ENCODE data around the gene FBXL7.

- no peak for TF ChIP-seq YY1 (IDR thresholded peaks at IDR 0.05; ENCODE audit: low read depth, low read length)
- no peak for TF ChIP-seq RAD21 (IDR thresholded peaks at IDR 0.05 in 1 of 2, conservative IDR thresholded peaks at IDR 0.05 in 1 of 2; ENCODE audit: low read depth in 2 of 2, low read length in 2 of 2)
- no peak for TF ChIP-seq TEAD4 (IDR thresholded peaks at IDR 0.05; ENCODE audit: low read depth, low read length)
- TF ChIP-seq TBP (IDR thresholded peaks at IDR 0.05; ENCODE audit: low read depth, low read length), result no peak
- no peak for TF ChIP-seq EGR1 (IDR thresholded peaks at IDR 0.05; ENCODE audit: borderline replicate concordance, low read depth, low read length)
- TF ChIP-seq CTCF (IDR thresholded peaks at IDR 0.05; ENCODE audit: control extremely low read depth in 1 of 3, insufficient read depth in 1 of 3, low read depth in 1 of 3, low read length in 3 of 3), result no peak
- TF ChIP-seq TAF1 (IDR thresholded peaks at IDR 0.05; ENCODE audit: low read depth, low read length), result no peak
- no peak for TF ChIP-seq CBX8 (IDR thresholded peaks at IDR 0.05; ENCODE audit: borderline replicate concordance, low read depth, low read length)
Observed at GRCh38 chr5:15951550-15951949, 451.6 kb downstream of the FBXL7 start.

Data from H1 (cell line).